HEK293 (cell line): ENCODE results near the gene LRRC46.
A peak's percentile ranks its signal among the peaks of the same experiment; 100 is the strongest.

Experiments used
- CTCF ChIA-PET: fragments of 350-600 bp; formaldehyde crosslinking; extraction: SDS; loops from one replicate; lab custom pipeline; 2021; ENCODE audit warnings: antibody characterized with exemption; lab: Yijun Ruan, JAX
- POLR2A ChIA-PET: fragments of 300-600 bp; formaldehyde crosslinking; extraction: SDS; loops from one replicate; lab custom pipeline; 2020; ENCODE audit warnings: antibody characterized with exemption, inconsistent platforms; lab: Yijun Ruan, JAX
- H3K27ac ChIP-seq: fragments of 200-500 bp; sonication (Bioruptor generic); 2 replicates; pipeline ENCODE4 v1.5.1; 2014; ENCODE audit warnings: low read depth, low read length, control low read depth, inconsistent platforms; ENCODE audit errors: extremely low read depth
- H3K36me3 ChIP-seq, 2 experiments: fragments of 200-500 bp in 1 of 2; sonication (Bioruptor generic) in 1 of 2; 1 replicate in 1 of 2; 2 replicates in 1 of 2; pipeline ENCODE4 v1.5.1; 2014 to 2017; ENCODE audit warnings: inconsistent platforms in 2 of 2, low read length in 2 of 2; ENCODE audit not compliant: control insufficient read depth in 2 of 2, insufficient read depth in 1 of 2
- H3K4me1 ChIP-seq: fragments of 200-500 bp; sonication (Bioruptor generic); 2 replicates; pipeline ENCODE4 v1.5.1; 2014; ENCODE audit warnings: mild to moderate bottlenecking, low read length, inconsistent platforms; ENCODE audit not compliant: control insufficient read depth, insufficient read depth
- H3K4me3 ChIP-seq: 2 replicates; pipeline ENCODE4 v1.5.1; 2011; ENCODE audit warnings: low read depth, mild to moderate bottlenecking, control low read depth, low read length, moderate library complexity
- H3K9me3 ChIP-seq: fragments of 200-500 bp; sonication (Bioruptor generic); 2 replicates; pipeline ENCODE4 v1.5.1; 2014; ENCODE audit warnings: low read depth, low read length, inconsistent platforms; ENCODE audit not compliant: control insufficient read depth, insufficient read depth
- BCL11B ChIP-seq: fragments of 450-650 bp; formaldehyde crosslinking; IDR thresholded peaks from 2 replicates; pipeline ENCODE4 v1.5.1; 2016; ENCODE audit warnings: low read depth, missing biosample characterization, missing genetic modification characterization
- KLF8 ChIP-seq: fragments of 450-650 bp; formaldehyde crosslinking; IDR thresholded peaks from 2 replicates; pipeline ENCODE4 v1.5.1; 2016; ENCODE audit warnings: missing biosample characterization, missing genetic modification characterization
- OVOL3 ChIP-seq: fragments of 450-650 bp; formaldehyde crosslinking; IDR thresholded peaks from 2 replicates; pipeline ENCODE4 v1.5.1; 2016; ENCODE audit warnings: missing biosample characterization, missing genetic modification characterization
- YY1 ChIP-seq: fragments of 450-650 bp; formaldehyde crosslinking; IDR thresholded peaks from 2 replicates; pipeline ENCODE4 v1.5.1; 2018; ENCODE audit warnings: missing biosample characterization, missing genetic modification characterization
- ZBTB8A ChIP-seq: fragments of 450-650 bp; formaldehyde crosslinking; IDR thresholded peaks from 2 replicates; pipeline ENCODE4 v1.5.1; 2016; ENCODE audit warnings: missing biosample characterization, missing genetic modification characterization
- ZFP37 ChIP-seq: fragments of 450-650 bp; formaldehyde crosslinking; IDR thresholded peaks from 2 replicates; pipeline ENCODE4 v1.5.1; 2016; ENCODE audit warnings: missing biosample characterization, missing genetic modification characterization
- ZNF133 ChIP-seq: fragments of 450-650 bp; formaldehyde crosslinking; IDR thresholded peaks from 2 replicates; pipeline ENCODE4 v1.5.1; 2016; ENCODE audit warnings: missing biosample characterization, missing genetic modification characterization
- ZNF148 ChIP-seq: fragments of 450-650 bp; formaldehyde crosslinking; IDR thresholded peaks from 2 replicates; pipeline ENCODE4 v1.5.0; 2017; ENCODE audit warnings: missing biosample characterization, missing genetic modification characterization, borderline replicate concordance
- ZNF169 ChIP-seq: fragments of 450-650 bp; formaldehyde crosslinking; IDR thresholded peaks from 2 replicates; pipeline ENCODE4 v1.5.1; 2016; ENCODE audit warnings: missing biosample characterization, missing genetic modification characterization
- ZNF23 ChIP-seq: fragments of 450-650 bp; formaldehyde crosslinking; IDR thresholded peaks from 2 replicates; pipeline ENCODE4 v1.5.1; 2016; ENCODE audit warnings: missing biosample characterization, missing genetic modification characterization, borderline replicate concordance
- ZNF248 ChIP-seq: fragments of 450-650 bp; formaldehyde crosslinking; IDR thresholded peaks from 2 replicates; pipeline ENCODE4 v1.5.1; 2017; ENCODE audit warnings: missing biosample characterization, missing genetic modification characterization
- ZNF302 ChIP-seq: fragments of 450-650 bp; formaldehyde crosslinking; IDR thresholded peaks from 2 replicates; pipeline ENCODE4 v1.5.1; 2016; ENCODE audit warnings: missing biosample characterization, missing genetic modification characterization, low read depth
- ZNF366 ChIP-seq: fragments of 450-650 bp; formaldehyde crosslinking; conservative IDR thresholded peaks from 2 replicates; pipeline ENCODE4 v1.5.1; 2016; ENCODE audit warnings: missing biosample characterization, missing genetic modification characterization
- ZNF404 ChIP-seq: fragments of 450-650 bp; formaldehyde crosslinking; IDR thresholded peaks from 2 replicates; pipeline ENCODE4 v1.5.1; 2017; ENCODE audit warnings: missing biosample characterization, missing genetic modification characterization
- ZNF530 ChIP-seq: fragments of 450-650 bp; formaldehyde crosslinking; IDR thresholded peaks from 2 replicates; pipeline ENCODE4 v1.5.1; 2016; ENCODE audit warnings: low read depth, missing biosample characterization, missing genetic modification characterization
- ZNF548 ChIP-seq: fragments of 450-650 bp; formaldehyde crosslinking; IDR thresholded peaks from 2 replicates; pipeline ENCODE4 v1.5.1; 2016; ENCODE audit warnings: missing biosample characterization, missing genetic modification characterization
- ZNF596 ChIP-seq: fragments of 450-650 bp; IDR thresholded peaks from 2 replicates; pipeline ENCODE4 v1.5.0; 2018; ENCODE audit warnings: missing biosample characterization, mild to moderate bottlenecking, missing genetic modification characterization, moderate library complexity
- ZNF660 ChIP-seq: fragments of 450-650 bp; IDR thresholded peaks from 2 replicates; pipeline ENCODE4 v1.5.1; 2018; ENCODE audit warnings: missing biosample characterization, mild to moderate bottlenecking, missing genetic modification characterization
- ZNF76 ChIP-seq: fragments of 450-650 bp; formaldehyde crosslinking; IDR thresholded peaks from 2 replicates; pipeline ENCODE4; 2016; ENCODE audit warnings: low read depth, missing biosample characterization, missing genetic modification characterization, borderline replicate concordance
- ZNF785 ChIP-seq: fragments of 450-650 bp; formaldehyde crosslinking; IDR thresholded peaks from 2 replicates; pipeline ENCODE4 v1.5.1; 2016; ENCODE audit warnings: missing biosample characterization, missing genetic modification characterization
- ZNF792 ChIP-seq: fragments of 450-650 bp; formaldehyde crosslinking; IDR thresholded peaks from 2 replicates; pipeline ENCODE4 v1.5.1; 2016; ENCODE audit warnings: missing biosample characterization, missing genetic modification characterization
- ZSCAN18 ChIP-seq: fragments of 450-650 bp; formaldehyde crosslinking; IDR thresholded peaks from 2 replicates; pipeline ENCODE4 v1.5.1; 2016; ENCODE audit warnings: missing biosample characterization, missing genetic modification characterization
- ZSCAN23 ChIP-seq: fragments of 450-650 bp; formaldehyde crosslinking; IDR thresholded peaks from 2 replicates; pipeline ENCODE4 v1.5.1; 2016; ENCODE audit warnings: missing biosample characterization, missing genetic modification characterization
- ZSCAN4 ChIP-seq: fragments of 450-650 bp; formaldehyde crosslinking; IDR thresholded peaks from 2 replicates; pipeline ENCODE4 v1.5.1; 2017; ENCODE audit warnings: missing biosample characterization, missing genetic modification characterization

LRRC46 gene

GRCh38 chr17:47870056-47870455 is 38.6 kb downstream of the LRRC46 start:
- ChIA-PET CTCF (interaction anchor here (0.6 to 2.4 kb wide), 8 partner anchors 18 to 152 kb away, joined by 3 to 18 read pairs (median 5); partner anchors contain the start of genes SCRN2 and SP6), POLR2A (interaction anchor here (0.6 kb wide), 1 partner anchor 25 kb away, joined by 6 read pairs; no protein-coding TSS in a partner anchor)
- no peak overlapping the region for H3K4me3 ChIP-seq
- no peak overlapping the region for H3K27ac ChIP-seq
- H3K9me3 ChIP-seq, result no peaks in the 10 kb centered on the region
- no peaks in the 10 kb centered on the region for H3K36me3 ChIP-seq
- no peaks in the 10 kb centered on the region for H3K4me1 ChIP-seq
- no peak for TF ChIP-seq ZNF302 (tag by site-specific recombination)
- no peak for TF ChIP-seq ZNF23 (tag by site-specific recombination)

- no peak for TF ChIP-seq ZNF366
- TF ChIP-seq ZSCAN4 (tag by site-specific recombination), result no peak
- peak; percentile 52; the same call in 1 of the 2 replicates for TF ChIP-seq ZNF792 (tag by site-specific recombination)
- no peak for TF ChIP-seq ZFP37 (tag by site-specific recombination)
- TF ChIP-seq OVOL3 (tag by site-specific recombination), result no peak
- no peak for TF ChIP-seq ZNF548
- no peak for TF ChIP-seq ZNF133 (tag by site-specific recombination)
- no peak for TF ChIP-seq YY1
- CTCF ChIA-PET, result interaction anchor here (0.6 to 3.6 kb wide), 7 partner anchors 8 to 141 kb away, joined by 3 to 28 read pairs (median 4); partner anchors contain the start of gene SCRN2
- Histone ChIP-seq H3K36me3 (no peaks in the 10 kb centered on the region), H3K9me3 (no peaks in the 10 kb centered on the region), H3K27ac (no peak overlapping the region), H3K4me3 (no peak overlapping the region), H3K4me1 (no peaks in the 10 kb centered on the region)
- POLR2A ChIA-PET, result no interaction called here
These were observed 39.6 kb downstream of the LRRC46 start for GRCh38 chr17:47871048-47871447.

GRCh38 chr17:47872019-47872650 is 40.7 kb downstream of the LRRC46 start:
- ChIA-PET POLR2A (interaction anchor here (0.7 kb wide), 2 partner anchors 51 to 132 kb away, joined by 3 to 4 read pairs; partner anchors contain the start of gene OSBPL7), CTCF (interaction anchor here (0.7 to 3.6 kb wide), 5 partner anchors 9 to 140 kb away, joined by 3 to 28 read pairs (median 4); partner anchors contain the start of gene SCRN2)
- Histone ChIP-seq H3K9me3 (no peaks in the 10 kb centered on the region), H3K36me3 (no peaks in the 10 kb centered on the region), H3K27ac (no peak overlapping the region), H3K4me3 (no peak overlapping the region), H3K4me1 (no peaks in the 10 kb centered on the region)
- TF ChIP-seq ZNF404 (tag by site-specific recombination) (no peak), BCL11B (tag by site-specific recombination) (no peak), ZNF248 (no peak), ZSCAN23 (tag by site-specific recombination) (no peak), ZNF302 (tag by site-specific recombination) (no peak), ZSCAN18 (no peak), KLF8 (tag by site-specific recombination) (no peak), ZNF596 (tag by site-specific recombination) (no peak), ZNF785 (tag by site-specific recombination) (no peak), ZNF530 (tag by site-specific recombination) (no peak), ZNF148 (tag by site-specific recombination) (no peak), ZNF76 (tag by site-specific recombination) (no peak), ZNF660 (tag by site-specific recombination) (no peak), ZBTB8A (tag by site-specific recombination) (no peak), ZNF169 (no peak)
